Right renal cortex interstitium (tissue), 3 donors: ENCODE results near the gene EML1. TPM values are rescaled to one million over a fixed set of nuclear protein-coding genes. Genes with fewer than 3 reads are reported as not detected.

Experiments
- DNase-seq, 3 donors: peaks; one replicate each; pipeline ENCODE4 v3.0.0-alpha.2; 2013; ENCODE audit warnings: low read depth in 3 of 3, low spot score in 2 of 3
- polyA plus RNA-seq, 3 donors: library from polyadenylated mRNA; unstranded; fragments of 120-200 nt; gene quantifications; one replicate each; pipeline ENCODE4 v1.2.1, GENCODE V29; 2013; ENCODE audit not compliant: insufficient read length in 3 of 3

Gene EML1
- polyA plus RNA-seq, result 10 to 100 TPM; 37.6 to 44.8 (median 38.0) TPM

- peak in 1 of 3 donors; percentile 59 for DNase-seq
These were observed at the start of gene EML1 for GRCh38 chr14:99793213-99794150. TSS of gene EML1 (plus strand) at chr14:99793413. CDS start at chr14:99793477, 64 bp downstream.

- no peak for DNase-seq
These were observed 48.9 kb upstream of the EML1 start for GRCh38 chr14:99744199-99744872.

GRCh38 chr14:99744873-99745224 lies 48.4 kb upstream of the EML1 start:
- DNase-seq, result no peak

- no peak for DNase-seq
These were observed 47.8 kb upstream of the EML1 start for GRCh38 chr14:99745307-99745951.

GRCh38 chr14:99747167-99747566 lies 46.0 kb upstream of the EML1 start:
- DNase-seq, result no peak

- DNase-seq, result no peak
These were observed 45.5 kb upstream of the EML1 start for GRCh38 chr14:99747582-99748330.

- DNase-seq, result no peak
These were observed 44.7 kb upstream of the EML1 start for GRCh38 chr14:99748529-99748928.

GRCh38 chr14:99749142-99749541 lies 44.1 kb upstream of the EML1 start:
- no peak for DNase-seq

- no peak for DNase-seq
These were observed 43.2 kb upstream of the EML1 start for GRCh38 chr14:99749763-99750715.

GRCh38 chr14:99750746-99751450 lies 42.3 kb upstream of the EML1 start:
- no peak for DNase-seq

GRCh38 chr14:99751539-99752485 lies 41.4 kb upstream of the EML1 start:
- no peak for DNase-seq

- DNase-seq, result no peak
These were observed 40.6 kb upstream of the EML1 start for GRCh38 chr14:99752486-99753121.

- DNase-seq, result no peak
These were observed 39.7 kb upstream of the EML1 start for GRCh38 chr14:99753225-99754140.

- DNase-seq, result no peak
These were observed 38.8 kb upstream of the EML1 start for GRCh38 chr14:99754141-99755067.

GRCh38 chr14:99755068-99755405 lies 38.2 kb upstream of the EML1 start:
- no peak for DNase-seq
